SJSA1 (cell line): Measurements from ENCODE around the gene RADIL. TPM values are rescaled to one million over a fixed set of nuclear protein-coding genes. Genes with fewer than 3 reads are reported as not detected.

Experiments used
- DNase-seq, 2 experiments: peaks; one replicate each; pipeline ENCODE4 v3.0.0-alpha.2; 2015 to 2020; ENCODE audit warnings: low spot score in 2 of 2, low read depth in 1 of 2
- H3K27ac ChIP-seq: fragments of 250-450 bp; sonication (Bioruptor Pico); 2 replicates; pipeline ENCODE4 v1.5.1; 2020; ENCODE audit warnings: mild to moderate bottlenecking, moderate library complexity
- H3K27me3 ChIP-seq: fragments of 250-450 bp; sonication (Bioruptor Pico); replicated peaks from 2 replicates; pipeline ENCODE4 v1.5.1; 2020; ENCODE audit warnings: mild to moderate bottlenecking, moderate library complexity
- H3K36me3 ChIP-seq: fragments of 250-450 bp; sonication (Bioruptor Pico); 2 replicates; pipeline ENCODE4 v1.5.1; 2020; ENCODE audit warnings: mild to moderate bottlenecking
- H3K4me1 ChIP-seq: fragments of 250-450 bp; sonication (Bioruptor Pico); replicated peaks from 2 replicates; pipeline ENCODE4 v1.6.1; 2021; ENCODE audit warnings: mild to moderate bottlenecking
- H3K4me3 ChIP-seq: fragments of 250-450 bp; sonication (Bioruptor Pico); 2 replicates; pipeline ENCODE4 v1.5.1; 2020; ENCODE audit warnings: mild to moderate bottlenecking
- H3K9me3 ChIP-seq: fragments of 250-450 bp; sonication (Bioruptor Pico); replicated peaks from 2 replicates; pipeline ENCODE4 v1.5.1; 2020; ENCODE audit warnings: mild to moderate bottlenecking
- total RNA-seq: library from RNA; depleted of rRNA; stranded (reverse); fragments of >200 nt; shearing (Covaris generic); gene quantifications from 2 replicates; pipeline ENCODE4 v1.2.3, GENCODE V29; 2014

RADIL gene
- total RNA-seq, 1 experiment from 2014 or later = 0.24 TPM

DNA sequence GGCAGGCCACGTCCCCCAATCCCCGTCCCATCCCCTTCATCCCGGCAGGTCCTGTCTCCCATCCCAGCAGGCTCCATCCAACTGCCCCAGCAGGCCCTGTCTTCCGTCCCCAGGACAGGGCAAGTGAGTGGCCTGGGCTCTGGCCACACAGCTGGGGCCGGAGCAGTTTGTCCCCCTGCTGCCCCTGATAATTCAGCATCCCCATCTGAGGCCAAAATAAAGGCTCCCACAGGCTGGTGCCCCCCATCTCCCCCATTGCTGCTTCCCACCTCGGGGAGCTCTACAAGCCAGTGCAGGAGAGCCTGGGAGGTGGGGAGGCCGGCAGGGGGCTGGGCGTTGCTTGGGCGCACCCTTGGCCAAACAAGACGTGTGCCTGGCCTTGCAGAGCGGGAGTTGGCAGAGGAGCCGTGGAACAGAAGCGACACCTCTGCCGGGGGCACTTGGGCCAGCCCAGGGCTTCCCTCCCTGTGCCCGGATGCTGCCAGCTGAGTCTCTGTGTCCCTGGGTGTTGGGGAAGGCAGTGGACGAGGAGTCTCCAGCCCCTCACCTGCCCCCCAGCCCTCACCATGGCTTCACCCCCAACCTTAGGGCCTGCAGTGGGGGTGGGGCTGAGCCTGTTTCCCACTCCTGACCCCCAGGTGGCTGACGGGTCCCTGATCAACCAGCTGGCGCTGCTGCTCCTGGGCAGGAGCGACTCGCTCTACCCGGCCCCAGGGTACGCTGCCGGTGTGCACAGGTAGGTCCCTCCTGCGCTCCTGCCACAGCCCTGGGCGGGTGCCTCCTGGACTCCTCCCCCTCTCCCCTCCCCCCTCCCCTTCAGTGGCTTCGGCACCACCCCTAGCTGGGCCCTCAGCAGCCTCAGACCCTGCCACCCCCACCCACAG, 94.1 kb downstream of the RADIL start:
- no peaks in the 10 kb centered on the region for H3K4me1 ChIP-seq
- no peak overlapping the region for H3K27ac ChIP-seq
- no peak overlapping the region for H3K4me3 ChIP-seq
- no peak for DNase-seq
- no peaks in the 10 kb centered on the region for H3K9me3 ChIP-seq
- H3K36me3 ChIP-seq = peaks cover 83% of the 10 kb centered on the region
- H3K27me3 ChIP-seq = no peaks in the 10 kb centered on the region

DNA sequence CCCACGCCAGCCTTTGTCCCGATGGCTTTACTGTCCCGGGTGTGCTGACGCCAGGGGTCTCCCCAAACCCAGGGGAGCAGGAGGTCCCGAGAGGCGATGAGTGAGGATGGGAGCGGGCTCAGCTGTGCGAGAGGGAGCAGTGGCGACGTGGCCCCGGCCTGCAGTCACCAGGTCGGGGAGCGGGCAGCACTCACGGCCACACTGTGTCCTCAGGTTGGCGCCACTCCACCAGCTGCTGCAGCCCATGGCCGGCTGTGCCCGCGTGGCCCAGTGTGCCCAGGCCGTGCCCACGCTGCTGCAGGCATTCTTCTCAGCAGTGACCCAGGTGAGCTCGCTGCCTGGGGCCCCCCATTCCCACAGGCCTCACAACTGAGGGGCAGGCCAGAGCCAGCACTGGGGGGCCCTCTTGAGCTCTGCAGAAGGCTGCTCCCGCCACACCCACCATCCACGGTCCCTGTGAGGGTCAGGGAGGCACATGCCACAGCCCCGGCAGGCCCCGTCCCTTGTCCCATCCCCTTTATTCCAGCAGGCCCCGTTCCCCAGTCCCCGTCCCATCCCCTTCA, 94.8 kb downstream of the RADIL start:
- DNase-seq = no peak
- Histone ChIP-seq H3K27ac (no peak overlapping the region), H3K4me3 (no peak overlapping the region), H3K9me3 (no peaks in the 10 kb centered on the region), H3K27me3 (no peaks in the 10 kb centered on the region), H3K4me1 (no peaks in the 10 kb centered on the region), H3K36me3 (peaks cover 89% of the 10 kb centered on the region)

DNA sequence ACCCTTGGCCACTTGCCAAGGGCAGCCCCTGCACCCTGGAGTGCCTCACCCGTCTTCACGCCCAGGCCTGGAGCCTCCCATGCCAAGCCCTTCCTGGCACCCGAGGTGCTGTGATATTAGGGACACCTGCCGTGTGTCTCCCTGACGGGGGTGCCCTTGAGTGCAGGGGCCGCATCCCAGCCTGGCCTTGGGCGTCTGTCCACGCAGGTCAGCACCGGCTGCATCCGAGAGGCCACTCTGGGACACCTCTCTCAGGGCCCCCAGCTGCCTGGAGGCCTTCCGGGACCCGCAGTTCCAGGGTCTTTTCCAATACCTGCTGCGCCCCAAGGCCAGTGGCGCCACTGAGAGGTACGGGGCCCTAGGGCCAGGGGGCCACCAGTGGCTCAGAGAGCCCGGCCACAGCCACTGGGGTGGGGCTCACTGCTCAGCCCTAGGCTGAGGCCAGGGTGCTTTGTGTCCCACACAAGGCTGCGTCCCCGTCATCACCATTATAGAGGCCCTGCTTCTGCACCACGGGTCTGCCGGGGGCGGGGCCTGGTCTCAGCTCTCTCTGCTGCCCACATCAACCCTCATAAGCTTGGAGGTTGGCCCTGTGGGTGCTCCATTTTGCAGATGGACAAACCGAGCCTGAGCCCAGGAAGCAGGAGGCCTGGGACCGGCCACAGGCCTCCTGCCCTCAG, 95.4 kb downstream of the RADIL start:
- DNase-seq = no peak
- Histone ChIP-seq H3K27me3 (no peaks in the 10 kb centered on the region), H3K36me3 (peaks cover 93% of the 10 kb centered on the region), H3K27ac (no peak overlapping the region), H3K4me1 (no peaks in the 10 kb centered on the region), H3K4me3 (no peak overlapping the region), H3K9me3 (no peaks in the 10 kb centered on the region)

DNA sequence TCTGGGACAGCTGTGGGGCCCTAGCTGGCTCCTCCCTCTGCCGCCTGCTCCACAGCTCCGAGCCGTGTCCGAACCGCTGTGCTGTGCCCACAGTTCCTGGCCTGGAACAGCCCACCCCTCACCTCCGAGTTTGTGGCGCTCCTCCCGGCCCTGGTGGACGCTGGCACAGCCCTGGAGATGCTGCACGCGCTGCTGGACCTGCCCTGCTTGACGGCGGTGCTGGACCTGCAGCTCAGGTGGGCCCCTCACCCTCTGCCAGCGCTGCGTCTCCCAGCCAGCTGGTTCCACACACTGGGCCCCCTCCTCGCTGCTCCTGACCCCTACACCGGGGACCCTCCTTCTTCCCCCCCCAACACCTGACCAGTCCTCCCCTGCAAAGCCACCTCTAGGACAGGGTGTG, 96.0 kb downstream of the RADIL start:
- Histone ChIP-seq H3K36me3 (peaks cover 93% of the 10 kb centered on the region), H3K4me1 (no peaks in the 10 kb centered on the region), H3K27me3 (no peaks in the 10 kb centered on the region), H3K9me3 (no peaks in the 10 kb centered on the region), H3K4me3 (no peak overlapping the region), H3K27ac (no peak overlapping the region)
- no peak for DNase-seq

DNA sequence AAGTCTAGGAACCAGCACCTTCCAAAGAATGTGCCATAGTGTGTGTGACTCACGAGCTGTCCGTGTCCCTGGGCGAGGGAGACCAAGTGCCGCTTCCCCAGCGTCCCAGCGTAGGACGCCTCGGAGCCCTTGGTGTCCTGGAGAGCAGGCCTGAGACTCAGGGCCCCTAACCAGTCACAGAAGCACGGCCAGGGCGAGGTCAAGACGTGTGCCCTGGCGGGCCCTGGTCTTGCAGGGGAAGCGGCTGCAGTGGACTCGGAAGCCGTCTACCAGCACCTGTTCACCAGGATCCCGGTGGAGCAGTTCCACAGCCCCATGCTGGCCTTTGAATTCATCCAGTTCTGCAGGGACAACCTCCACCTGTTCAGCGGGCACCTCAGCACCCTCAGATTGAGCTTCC, 97.5 kb downstream of the RADIL start:
- Histone ChIP-seq H3K4me3 (no peak overlapping the region), H3K27ac (no peak overlapping the region), H3K9me3 (no peaks in the 10 kb centered on the region), H3K4me1 (no peaks in the 10 kb centered on the region), H3K36me3 (peaks cover 95% of the 10 kb centered on the region), H3K27me3 (no peaks in the 10 kb centered on the region)
- DNase-seq = no peak

DNA sequence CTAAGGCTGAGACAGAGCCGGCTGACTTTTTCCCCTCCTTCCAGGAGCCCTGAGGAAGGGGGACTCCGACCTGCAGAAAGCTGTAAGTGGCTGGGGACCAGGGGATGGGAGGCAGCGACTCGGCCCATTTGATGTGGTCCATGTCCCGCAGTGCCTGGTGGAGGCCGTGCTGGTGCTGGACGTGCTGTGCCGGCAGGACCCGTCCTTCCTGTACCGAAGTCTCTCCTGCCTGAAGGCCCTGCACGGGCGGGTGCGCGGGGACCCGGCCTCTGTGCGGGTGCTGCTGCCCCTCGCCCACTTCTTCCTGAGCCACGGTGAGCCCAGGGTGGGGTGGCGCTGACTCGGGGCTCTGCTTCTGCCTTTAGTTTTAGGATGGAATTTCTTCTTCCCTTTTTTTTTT, 98.1 kb downstream of the RADIL start:
- no peak overlapping the region for H3K27ac ChIP-seq
- H3K9me3 ChIP-seq = no peaks in the 10 kb centered on the region
- H3K36me3 ChIP-seq = peaks cover 93% of the 10 kb centered on the region
- no peaks in the 10 kb centered on the region for H3K4me1 ChIP-seq
- no peak for DNase-seq
- H3K4me3 ChIP-seq = no peak overlapping the region
- H3K27me3 ChIP-seq = no peaks in the 10 kb centered on the region

DNA sequence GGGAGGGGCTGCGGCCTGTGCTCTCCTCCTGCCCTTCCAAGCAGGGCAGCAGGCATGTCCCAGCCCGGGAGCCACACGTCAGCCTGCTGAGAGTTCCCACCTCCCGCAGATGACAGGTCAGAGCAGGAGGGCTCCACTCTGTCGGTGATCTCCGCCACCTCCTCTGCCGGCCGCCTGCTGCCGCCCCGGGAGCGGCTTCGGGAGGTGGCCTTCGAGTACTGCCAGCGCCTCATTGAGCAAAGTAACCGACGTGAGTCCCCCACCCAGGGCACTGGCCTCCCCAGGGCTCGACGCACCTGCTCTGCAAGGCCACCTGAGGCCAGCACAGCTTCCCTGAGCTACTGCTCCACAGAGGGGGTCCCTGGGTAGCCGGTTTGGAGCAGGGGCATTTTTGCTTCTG, 98.7 kb downstream of the RADIL start:
- H3K27me3 ChIP-seq = no peaks in the 10 kb centered on the region

DNA sequence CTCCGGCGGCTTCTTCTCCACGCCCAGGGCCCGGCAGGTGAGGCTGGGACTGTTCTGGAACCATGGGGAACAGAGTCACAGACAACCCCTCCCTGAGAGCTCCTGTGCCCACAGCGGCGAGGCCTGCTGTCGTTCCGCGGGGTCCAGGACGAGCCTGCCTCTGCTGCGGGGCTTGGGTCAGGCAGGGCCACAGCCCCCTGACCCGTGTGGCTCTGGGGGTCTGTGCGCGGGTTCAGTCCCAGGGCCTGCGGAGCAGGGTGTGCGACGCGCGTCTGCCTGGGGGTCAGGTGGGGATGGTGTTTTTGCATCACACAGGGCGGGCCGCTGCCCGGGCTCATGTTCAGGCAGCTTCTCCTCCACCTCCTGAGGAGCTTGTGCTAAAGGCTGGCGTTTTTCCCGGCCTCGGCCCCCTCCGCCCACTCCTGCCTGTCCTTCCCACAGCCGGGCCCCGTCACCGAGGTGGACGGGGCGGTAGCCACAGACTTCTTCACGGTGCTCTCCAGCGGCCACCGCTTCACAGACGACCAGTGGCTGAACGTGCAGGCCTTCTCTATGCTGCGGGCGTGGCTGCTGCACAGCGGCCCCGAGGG, 99.7 kb downstream of the RADIL start:
- H3K36me3 ChIP-seq = peaks cover 80% of the 10 kb centered on the region
- no peak overlapping the region for H3K4me3 ChIP-seq
- H3K9me3 ChIP-seq = no peaks in the 10 kb centered on the region

More for the DNA sequence above, 98.7 kb downstream of the RADIL start:
- no peak overlapping the region for H3K27ac ChIP-seq
- no peak overlapping the region for H3K4me3 ChIP-seq
- H3K4me1 ChIP-seq = no peaks in the 10 kb centered on the region
- no peaks in the 10 kb centered on the region for H3K9me3 ChIP-seq
- no peak for DNase-seq
- H3K36me3 ChIP-seq = peaks cover 89% of the 10 kb centered on the region

DNA sequence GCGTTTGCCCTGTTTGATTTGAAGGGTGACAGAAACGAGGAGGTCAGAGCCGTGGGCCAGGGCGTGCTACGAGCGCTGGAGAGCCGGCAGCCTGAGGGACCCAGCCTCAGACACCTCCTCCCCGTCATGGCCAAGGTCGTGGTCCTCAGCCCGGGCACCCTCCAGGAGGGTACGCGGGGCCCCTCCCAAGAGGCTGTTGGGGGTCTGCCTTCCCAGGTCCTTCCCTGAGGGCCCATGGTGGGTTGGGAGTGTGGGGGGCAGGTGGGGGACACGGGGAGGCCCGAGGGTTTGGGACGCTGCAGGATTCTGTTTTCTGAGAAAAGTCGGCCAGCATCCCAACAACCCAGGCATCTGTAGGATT, 100.2 kb downstream of the RADIL start:
- H3K27ac ChIP-seq = no peak overlapping the region
- no peak overlapping the region for H3K4me3 ChIP-seq
- no peaks in the 10 kb centered on the region for H3K9me3 ChIP-seq
- H3K4me1 ChIP-seq = no peaks in the 10 kb centered on the region
- no peaks in the 10 kb centered on the region for H3K27me3 ChIP-seq
- DNase-seq = no peak
- H3K36me3 ChIP-seq = peaks cover 74% of the 10 kb centered on the region

More for the DNA sequence above, 99.7 kb downstream of the RADIL start:
- H3K27ac ChIP-seq = no peak overlapping the region
- H3K4me1 ChIP-seq = no peaks in the 10 kb centered on the region
- H3K27me3 ChIP-seq = no peaks in the 10 kb centered on the region
- no peak for DNase-seq

DNA sequence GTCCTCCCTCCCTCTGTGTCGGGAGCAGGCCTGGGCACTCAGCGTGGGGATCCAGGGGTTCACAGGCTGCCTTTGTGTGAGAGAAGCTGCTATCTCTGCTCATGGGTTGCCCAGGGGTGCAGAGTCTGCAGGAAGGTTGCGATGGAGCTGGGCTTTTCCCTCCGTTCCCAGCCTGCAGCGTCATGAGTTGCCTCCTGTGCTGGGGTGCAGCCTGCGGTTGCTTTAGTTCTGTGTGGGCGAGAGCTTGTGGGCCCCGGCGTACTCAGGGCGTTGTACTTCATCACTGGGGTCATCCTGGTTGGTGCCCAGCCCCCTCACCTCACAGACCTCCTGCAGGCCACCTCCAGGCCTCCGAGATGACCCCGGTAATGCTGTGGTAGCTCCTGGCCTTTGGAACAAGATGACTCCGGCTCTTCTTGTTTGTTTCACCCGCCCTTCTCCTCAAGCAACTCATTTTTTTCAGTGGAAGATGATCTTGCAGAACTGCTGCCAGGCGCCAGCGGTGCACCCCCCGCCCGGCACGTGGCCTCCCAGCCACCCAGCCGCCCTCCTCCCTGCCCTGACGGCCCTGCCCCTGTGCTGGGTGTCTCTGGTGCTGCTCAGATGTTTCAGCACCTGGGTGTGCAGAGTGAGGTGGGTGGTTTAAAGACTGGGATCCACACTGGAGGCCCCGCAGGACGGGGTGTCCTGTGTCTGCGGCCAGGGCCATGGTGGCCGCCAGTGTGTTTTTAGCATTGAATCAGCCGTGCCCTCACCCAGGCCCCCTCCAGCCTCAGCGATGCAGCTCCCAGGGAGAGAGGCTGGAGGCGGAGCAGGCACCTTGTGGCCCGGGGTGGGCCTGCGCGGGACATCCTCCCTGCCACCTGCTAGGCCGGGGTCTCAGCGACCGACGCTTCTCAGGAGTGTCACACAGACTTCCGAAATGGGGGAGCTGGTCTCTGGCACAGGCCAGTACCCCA, 100.9 kb downstream of the RADIL start:
- Histone ChIP-seq H3K9me3 (no peaks in the 10 kb centered on the region), H3K27ac (no peak overlapping the region), H3K4me3 (no peak overlapping the region), H3K4me1 (no peaks in the 10 kb centered on the region), H3K27me3 (no peaks in the 10 kb centered on the region), H3K36me3 (peaks cover 74% of the 10 kb centered on the region)
- no peak for DNase-seq

DNA sequence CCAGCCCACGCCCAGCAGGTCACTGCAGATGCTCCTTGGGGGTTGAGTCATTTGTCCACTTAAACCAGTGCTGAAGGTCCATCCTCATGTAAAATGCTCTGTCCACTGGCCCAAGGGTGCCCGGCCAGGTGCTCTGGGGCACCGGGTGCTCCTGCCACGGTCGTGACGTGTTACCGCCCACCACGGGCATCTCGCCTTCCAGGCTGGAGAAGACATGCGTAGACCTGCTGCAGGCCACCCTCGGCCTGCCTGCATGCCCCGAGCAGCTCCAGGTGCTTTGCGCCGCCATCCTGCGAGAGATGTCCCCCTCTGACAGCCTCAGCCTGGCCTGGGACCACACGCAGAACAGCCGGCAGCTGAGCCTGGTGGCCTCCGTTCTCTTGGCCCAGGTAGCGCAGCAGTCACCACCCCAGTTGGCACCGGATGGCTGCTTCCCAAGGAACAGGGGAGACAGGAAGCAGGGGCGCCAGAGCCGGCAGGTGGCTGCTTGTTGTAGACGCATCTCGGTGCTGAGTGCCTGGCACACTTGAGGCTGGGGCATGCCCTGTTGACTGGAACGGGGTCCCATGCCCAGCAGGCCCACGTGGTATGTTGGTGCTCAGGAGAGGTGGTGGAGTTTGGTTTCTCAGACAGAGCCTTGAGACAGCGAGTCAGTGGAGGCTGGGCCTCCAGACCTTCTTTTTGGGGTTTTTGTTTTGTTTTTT, 102.0 kb downstream of the RADIL start:
- peaks cover 72% of the 10 kb centered on the region for H3K36me3 ChIP-seq
- no peaks in the 10 kb centered on the region for H3K27me3 ChIP-seq
- no peak overlapping the region for H3K4me3 ChIP-seq
- peaks cover 4% of the 10 kb centered on the region for H3K4me1 ChIP-seq
- H3K9me3 ChIP-seq = no peaks in the 10 kb centered on the region
- H3K27ac ChIP-seq = no peak overlapping the region
- no peak for DNase-seq

DNA sequence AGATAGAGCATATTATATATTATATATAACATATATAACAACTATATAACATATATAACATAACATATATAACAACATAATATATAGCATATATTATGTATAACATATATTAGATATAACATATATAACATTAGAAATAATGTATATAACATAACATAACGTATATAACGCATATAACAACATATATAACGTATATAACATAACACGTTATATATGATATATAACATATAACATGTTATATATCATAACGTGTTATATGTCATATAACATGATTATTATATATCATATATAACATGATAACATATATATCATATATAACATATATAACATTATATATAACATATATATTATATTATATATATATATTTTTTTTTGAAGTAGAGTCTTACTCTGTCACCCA, 104.4 kb downstream of the RADIL start:
- Histone ChIP-seq H3K27me3 (no peaks in the 10 kb centered on the region), H3K9me3 (no peaks in the 10 kb centered on the region), H3K36me3 (peaks cover 57% of the 10 kb centered on the region), H3K4me3 (no peak overlapping the region), H3K4me1 (peaks cover 17% of the 10 kb centered on the region), H3K27ac (no peak overlapping the region)
- DNase-seq = no peak
